Body of pancreas (tissue), 4 donors: ENCODE results near the gene ZC3H12D. TPM values are rescaled to one million over a fixed set of nuclear protein-coding genes. Genes with fewer than 3 reads are reported as not detected.

Experiments
- ATAC-seq: fragments of 150-250 bp; one replicate; pipeline ENCODE4 v1.9.1; 2016
- DNase-seq, 4 donors: peaks; one replicate each; pipeline ENCODE4 v3.0.0-alpha.2; 2019
- H3K27ac ChIP-seq, 4 donors: fragments of 200-600 bp; sonication (generic); 1 replicate in 3 of 4; 2 replicates in 1 of 4; pipeline versions ENCODE4 v1.5.1 to v1.6.1; 2016 to 2019; ENCODE audit warnings: mild to moderate bottlenecking in 1 of 4, mixed read lengths in 1 of 4, moderate library complexity in 1 of 4
- H3K27me3 ChIP-seq, 2 donors: fragments of 200-600 bp; sonication (generic); one replicate each; pipeline ENCODE4 v1.6.0; 2016; ENCODE audit warnings: mild to moderate bottlenecking in 1 of 2
- H3K36me3 ChIP-seq, 2 donors: fragments of 200-600 bp; sonication (generic); replicated peaks in 1 of 2; 2 replicates each; pipeline ENCODE4 v1.5.1; 2016; ENCODE audit warnings: low read depth in 2 of 2; ENCODE audit not compliant: insufficient read depth in 1 of 2
- H3K4me1 ChIP-seq: fragments of 200-600 bp; sonication (generic); one replicate; pipeline ENCODE4 v1.6.0; 2016
- H3K4me3 ChIP-seq, 2 donors: fragments of 200-600 bp; sonication (generic); 1 replicate in 1 of 2; 2 replicates in 1 of 2; pipeline ENCODE4 v1.5.1; 2016 to 2019
- H3K9me3 ChIP-seq, 3 donors: fragments of 200-600 bp; sonication (generic); 1 replicate in 2 of 3; 2 replicates in 1 of 3; pipeline ENCODE4 v1.5.1; 2016
- CTCF ChIP-seq, 7 experiments: fragments of 450-650 bp in 4 of 7; fragments of 200-600 bp in 3 of 7; sonication (generic) in 3 of 7; IDR thresholded peaks; one replicate each; pipeline ENCODE4 v1.5.1; 2016 to 2019; ENCODE audit warnings: antibody characterized with exemption in 7 of 7
- POLR2A ChIP-seq, 3 donors: fragments of 450-650 bp; IDR thresholded peaks; one replicate each; pipeline ENCODE4 v1.6.1; 2016; ENCODE audit warnings: antibody characterized with exemption in 3 of 3, mild to moderate bottlenecking in 2 of 3
- WGBS, 2 donors: methylation state at CpG; one replicate each; pipeline ENCODE4 v1.1.5; 2017; 5-methylcytosine and 5-hydroxymethylcytosine counted together
- intact Hi-C: fragments of 100-400 bp; cut with DNase I; formaldehyde crosslinking; loops from one replicate; pipeline ENCODE4 v1.15.1; 2023
- total RNA-seq, 2 donors: library from RNA; depleted of rRNA; stranded (reverse); fragments of >200 nt; gene quantifications; one replicate each; pipeline ENCODE4 v1.1.0, GENCODE V29; 2016

Gene ZC3H12D
- total RNA-seq, 2 donors from 2014 or later: 0.52 to 2.6 TPM

- intact Hi-C loops: no loop called here
- H3K9me3 ChIP-seq: no peaks in the 10 kb centered on the region
- no peak for TF ChIP-seq CTCF (IDR thresholded peaks at IDR 0.05)
- no peak for TF ChIP-seq POLR2A (IDR thresholded peaks at IDR 0.05)
- WGBS, 2 donors: 87 to 90% methylated on average over 3 of the region's 3 CpGs
- H3K4me1 ChIP-seq: peaks cover 9% of the 10 kb centered on the region
- no peaks in the 10 kb centered on the region for H3K27me3 ChIP-seq
- no peak overlapping the region for H3K27ac ChIP-seq
- H3K36me3 ChIP-seq: no peaks in the 10 kb centered on the region
- DNase-seq (no peak), ATAC-seq (no peak)
- no peak overlapping the region for H3K4me3 ChIP-seq
These were observed 47.6 kb downstream of the ZC3H12D start for GRCh38 chr6:149437212-149437611.

- Histone ChIP-seq H3K36me3 (no peaks in the 10 kb centered on the region), H3K27ac (no peak overlapping the region), H3K27me3 (no peaks in the 10 kb centered on the region), H3K4me3 (no peak overlapping the region), H3K9me3 (no peaks in the 10 kb centered on the region), H3K4me1 (peaks cover 7% of the 10 kb centered on the region)
- TF ChIP-seq CTCF (IDR thresholded peaks at IDR 0.05) (no peak), POLR2A (IDR thresholded peaks at IDR 0.05) (no peak)
- intact Hi-C loops: no loop called here
- no peak for DNase-seq
- WGBS, 2 donors: 92 to 98% methylated on average over 6 to 12 of the region's 12 CpGs
- no peak for ATAC-seq
These were observed 48.2 kb downstream of the ZC3H12D start for GRCh38 chr6:149436647-149437046.

- Histone ChIP-seq H3K4me1 (peaks cover 2% of the 10 kb centered on the region), H3K27ac (no peak overlapping the region), H3K27me3 (no peaks in the 10 kb centered on the region), H3K36me3 (no peaks in the 10 kb centered on the region), H3K9me3 (no peaks in the 10 kb centered on the region), H3K4me3 (no peak overlapping the region)
- 89% methylated on average over 11 to 13 of the region's 13 CpGs for WGBS, 2 donors
- no peak for TF ChIP-seq CTCF (IDR thresholded peaks at IDR 0.05)
- no peak for TF ChIP-seq POLR2A (IDR thresholded peaks at IDR 0.05)
- intact Hi-C loops: no loop called here
- DNase-seq (no peak), ATAC-seq (no peak)
These were observed 48.8 kb downstream of the ZC3H12D start for GRCh38 chr6:149435919-149436586.

- H3K9me3 ChIP-seq: no peaks in the 10 kb centered on the region
- H3K27ac ChIP-seq: no peak overlapping the region
- no peaks in the 10 kb centered on the region for H3K27me3 ChIP-seq
- H3K4me1 ChIP-seq: peaks cover 2% of the 10 kb centered on the region
- DNase-seq (no peak), ATAC-seq (no peak)
- H3K4me3 ChIP-seq: no peak overlapping the region
- WGBS, 2 donors: 49 to 55% methylated on average over 1 of the region's 1 CpG
- intact Hi-C loops: no loop called here
- H3K36me3 ChIP-seq: no peaks in the 10 kb centered on the region
- TF ChIP-seq POLR2A (IDR thresholded peaks at IDR 0.05) (no peak), CTCF (IDR thresholded peaks at IDR 0.05) (no peak)
These were observed 50.9 kb downstream of the ZC3H12D start for GRCh38 chr6:149433881-149434280.

GRCh38 chr6:149433405-149433804 lies 51.4 kb downstream of the ZC3H12D start:
- WGBS, 2 donors: 63 to 84% methylated on average over 2 of the region's 2 CpGs
- H3K4me3 ChIP-seq: no peak overlapping the region
- intact Hi-C loops: no loop called here

More at GRCh38 chr6:149433405-149433804, 51.4 kb downstream of the ZC3H12D start:
- ATAC-seq (no peak), DNase-seq (no peak)
- Histone ChIP-seq H3K9me3 (no peaks in the 10 kb centered on the region), H3K36me3 (no peaks in the 10 kb centered on the region), H3K4me1 (peaks cover 2% of the 10 kb centered on the region), H3K27me3 (no peaks in the 10 kb centered on the region), H3K27ac (no peak overlapping the region)
- TF ChIP-seq CTCF (IDR thresholded peaks at IDR 0.05) (no peak), POLR2A (IDR thresholded peaks at IDR 0.05) (no peak)
